Measurements from ENCODE around the gene LRRC73.
"Not testable (repeated sequence)": the region's sequence is repeated elsewhere in the genome, so short reads cannot be mapped to it uniquely, and the experiment has no call there.

The LRRC73 gene

GRCh38 chr6:43459535-43459934 lies 50.6 kb downstream of the LRRC73 start:
- no peak for DNase-seq

DNA sequence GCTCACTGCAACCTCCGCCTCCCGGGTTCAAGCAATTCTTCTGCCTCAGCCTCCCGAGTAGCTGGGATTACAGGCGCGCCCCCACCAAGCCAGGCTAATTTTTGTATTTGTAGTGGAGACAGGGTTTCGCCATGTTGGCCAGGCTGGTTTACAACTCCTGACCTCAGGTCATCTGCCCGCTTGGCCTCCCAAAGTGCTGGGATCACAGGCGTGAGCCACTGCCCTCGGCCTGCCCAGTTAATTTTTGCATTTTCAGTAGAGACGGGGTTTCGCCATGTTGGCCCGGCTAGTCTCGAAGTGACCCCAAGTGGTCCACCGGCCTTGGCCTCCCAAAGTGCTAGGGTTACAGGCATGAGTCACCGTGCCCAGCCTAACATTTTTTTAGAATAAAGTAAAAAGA lies 52.0 kb downstream of the LRRC73 start:
- DNase-seq, result not testable (repeated sequence)

GRCh38 chr6:43457643-43458042 lies 52.5 kb downstream of the LRRC73 start:
- no peak for DNase-seq

All from left hindlimb (tissue), 1 donor.